OCI-LY7 (cell line): ENCODE data around the gene CRHR1.

Experiments
- EZH2phosphoT487 ChIP-seq: fragments of 200-600 bp; sonication (generic); IDR thresholded peaks from 2 replicates; pipeline ENCODE4 v1.6.1; 2018; ENCODE audit warnings: low read depth, borderline replicate concordance, mild to moderate bottlenecking, mixed run types, antibody characterized with exemption, low read length, moderate library complexity, mixed read lengths
- TF ChIP-seq, protein P1 (sequence below): fragments of 200-600 bp; sonication (generic); conservative IDR thresholded peaks from 2 replicates; pipeline ENCODE4 v1.5.1; 2014; ENCODE audit warnings: mild to moderate bottlenecking, antibody characterized with exemption, low read length, moderate library complexity, mixed read lengths

DNA sequence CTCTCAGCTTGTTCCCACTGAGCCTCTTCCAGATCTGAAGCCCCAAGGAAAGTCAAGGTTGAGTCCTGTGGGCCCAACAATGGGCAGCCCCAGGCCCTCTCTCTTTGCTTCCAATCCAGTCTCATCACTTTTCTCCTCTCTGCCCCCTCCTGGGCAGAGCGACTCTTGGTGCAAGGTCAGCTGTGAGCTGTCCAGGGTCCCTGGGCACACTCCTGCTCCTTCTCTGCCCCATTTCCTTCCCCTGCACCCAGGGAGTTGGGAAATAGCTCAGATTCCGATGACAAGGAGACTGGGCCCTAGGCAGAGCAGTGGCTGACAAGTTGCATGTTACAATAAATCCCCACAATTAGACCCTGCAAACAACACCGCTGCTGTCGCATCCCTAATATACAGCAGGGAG is 16.1 kb upstream of the CRHR1 start:
- TF ChIP-seq, protein P1, sequence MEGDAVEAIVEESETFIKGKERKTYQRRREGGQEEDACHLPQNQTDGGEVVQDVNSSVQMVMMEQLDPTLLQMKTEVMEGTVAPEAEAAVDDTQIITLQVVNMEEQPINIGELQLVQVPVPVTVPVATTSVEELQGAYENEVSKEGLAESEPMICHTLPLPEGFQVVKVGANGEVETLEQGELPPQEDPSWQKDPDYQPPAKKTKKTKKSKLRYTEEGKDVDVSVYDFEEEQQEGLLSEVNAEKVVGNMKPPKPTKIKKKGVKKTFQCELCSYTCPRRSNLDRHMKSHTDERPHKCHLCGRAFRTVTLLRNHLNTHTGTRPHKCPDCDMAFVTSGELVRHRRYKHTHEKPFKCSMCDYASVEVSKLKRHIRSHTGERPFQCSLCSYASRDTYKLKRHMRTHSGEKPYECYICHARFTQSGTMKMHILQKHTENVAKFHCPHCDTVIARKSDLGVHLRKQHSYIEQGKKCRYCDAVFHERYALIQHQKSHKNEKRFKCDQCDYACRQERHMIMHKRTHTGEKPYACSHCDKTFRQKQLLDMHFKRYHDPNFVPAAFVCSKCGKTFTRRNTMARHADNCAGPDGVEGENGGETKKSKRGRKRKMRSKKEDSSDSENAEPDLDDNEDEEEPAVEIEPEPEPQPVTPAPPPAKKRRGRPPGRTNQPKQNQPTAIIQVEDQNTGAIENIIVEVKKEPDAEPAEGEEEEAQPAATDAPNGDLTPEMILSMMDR, result no peak
- TF ChIP-seq EZH2phosphoT487, result no peak
